Naive thymus-derived CD8-positive, alpha-beta T cell (primary cell): Measurements from ENCODE around the gene RFX7. TPM values are rescaled to one million over a fixed set of nuclear protein-coding genes. Genes with fewer than 3 reads are reported as not detected.

Experiments used
- ATAC-seq, 2 donors: fragments of 150-1000 bp; cut with Tn5 transposase in 1 of 2; sonication (Bioruptor Pico), chemical (Tn5 transposase) in 1 of 2; 1 replicate in 1 of 2; 2 replicates in 1 of 2; pipeline ENCODE4 v1.10.0; 2021; ENCODE audit warnings: mild to moderate bottlenecking in 2 of 2, moderate library complexity in 2 of 2
- POLR2A ChIA-PET: fragments of 350-600 bp; sonication (Branson Sonifier 250); formaldehyde crosslinking; loops from one replicate; lab custom pipeline; 2021; ENCODE audit warnings: antibody characterized with exemption; lab: Charles Lee
- DNase-seq, 10 donors: peaks; one replicate each; pipeline versions ENCODE4 v3.0.0 to v3.0.0-alpha.2; 2020 to 2022
- H3K27ac Mint-ChIP-seq, 10 donors: one replicate each; pipeline ENCODE4 v1.8.0; 2020 to 2022; ENCODE audit warnings: mild to moderate bottlenecking in 10 of 10, mixed read lengths in 10 of 10, moderate library complexity in 4 of 10, inconsistent platforms in 1 of 10
- H3K27me3 Mint-ChIP-seq, 5 donors: one replicate each; pipeline ENCODE4 v1.8.0; 2021 to 2022; ENCODE audit warnings: mixed read lengths in 5 of 5
- H3K36me3 Mint-ChIP-seq, 3 donors: one replicate each; pipeline ENCODE4 v1.8.0; 2020 to 2022; ENCODE audit warnings: mixed read lengths in 3 of 3, mild to moderate bottlenecking in 2 of 3, inconsistent platforms in 1 of 3
- H3K4me1 Mint-ChIP-seq, 4 donors: one replicate each; pipeline ENCODE4 v1.8.0; 2021 to 2022; ENCODE audit warnings: mixed read lengths in 4 of 4
- H3K4me3 Mint-ChIP-seq, 10 donors: one replicate each; pipeline ENCODE4 v1.8.0; 2020 to 2022; ENCODE audit warnings: mild to moderate bottlenecking in 10 of 10, mixed read lengths in 10 of 10, moderate library complexity in 6 of 10, inconsistent platforms in 1 of 10
- H3K9me3 Mint-ChIP-seq, 9 donors: one replicate each; pipeline ENCODE4 v1.8.0; 2020 to 2022; ENCODE audit warnings: mixed read lengths in 9 of 9, mild to moderate bottlenecking in 3 of 9, inconsistent platforms in 1 of 9, moderate library complexity in 1 of 9
- polyA plus RNA-seq, 3 donors: library from polyadenylated mRNA; unstranded; fragments of 300-500 nt; fragmentation: Illumina TruSeq; gene quantifications; one replicate each; pipeline ENCODE4 v1.2.3, GENCODE V29; 2021
- total RNA-seq, 8 experiments: library from RNA in 2 of 8; stranded (reverse) in 2 of 8; gene quantifications; one replicate each; pipeline ENCODE4 v1.2.3 and lab custom pipeline; 2021 to 2026

Gene RFX7
- total and polyA plus RNA-seq, 5 experiments from 2014 or later = 3.0 to 36.0 (median 4.2) TPM

- ATAC-seq (no peak), DNase-seq (no peak)
- H3K36me3 Mint-ChIP-seq = peaks cover 0 to 14% (median 6%) of the 10 kb centered on the region in 3 donors
- POLR2A ChIA-PET = no interaction called here
- peak overlapping the region in 1 of 10 donors; percentile 10 for H3K4me3 Mint-ChIP-seq
- H3K27ac Mint-ChIP-seq = peak overlapping the region in 5 of 10 donors; percentile 20 to 55 (median 39)
- H3K4me1 Mint-ChIP-seq = peaks cover 13 to 67% (median 51%) of the 10 kb centered on the region in 4 donors
- no peaks in the 10 kb centered on the region for H3K27me3 Mint-ChIP-seq
- peaks cover 0 to 1% (median 0%) of the 10 kb centered on the region in 9 donors for H3K9me3 Mint-ChIP-seq
Measured at GRCh38 chr15:56240390-56240789, 3.3 kb downstream of the RFX7 start.

- peak overlapping the region in 1 of 10 donors; percentile 34 for H3K4me3 Mint-ChIP-seq
- peaks cover 31 to 54% (median 44%) of the 10 kb centered on the region in 3 donors for H3K36me3 Mint-ChIP-seq
- H3K4me1 Mint-ChIP-seq = peaks cover 5 to 45% (median 37%) of the 10 kb centered on the region in 4 donors
- peak overlapping the region in 5 of 10 donors; percentile 15 to 48 (median 20) for H3K27ac Mint-ChIP-seq
- no peaks in the 10 kb centered on the region for H3K27me3 Mint-ChIP-seq
- peaks cover 9 to 38% (median 20%) of the 10 kb centered on the region in 9 donors for H3K9me3 Mint-ChIP-seq
- DNase-seq (no peak), ATAC-seq (no peak)
- POLR2A ChIA-PET = no interaction called here
Measured at GRCh38 chr15:56236197-56236596, 7.5 kb downstream of the RFX7 start.

- Mint-ChIP-seq H3K9me3 (peaks cover 13 to 52% (median 34%) of the 10 kb centered on the region in 9 donors), H3K27me3 (no peaks in the 10 kb centered on the region), H3K36me3 (peaks cover 45 to 66% (median 58%) of the 10 kb centered on the region in 3 donors), H3K4me3 (no peak overlapping the region), H3K27ac (peak overlapping the region in 2 of 10 donors; percentile 13 to 60), H3K4me1 (peaks cover 6 to 38% (median 33%) of the 10 kb centered on the region in 4 donors)
- DNase-seq (no peak), ATAC-seq (no peak)
- POLR2A ChIA-PET = no interaction called here
Measured at GRCh38 chr15:56234804-56235203, 8.9 kb downstream of the RFX7 start.

- Mint-ChIP-seq H3K36me3 (peaks cover 46 to 76% (median 62%) of the 10 kb centered on the region in 3 donors), H3K4me1 (peaks cover 6 to 34% (median 28%) of the 10 kb centered on the region in 4 donors), H3K4me3 (no peak overlapping the region), H3K9me3 (peaks cover 13 to 58% (median 35%) of the 10 kb centered on the region in 9 donors), H3K27me3 (no peaks in the 10 kb centered on the region), H3K27ac (peak overlapping the region in 2 of 10 donors; percentile 1 to 25)
- no peak for ATAC-seq
- DNase-seq = no peak
- POLR2A ChIA-PET = no interaction called here
Measured at GRCh38 chr15:56233549-56233948, 10.1 kb downstream of the RFX7 start.

GRCh38 chr15:56232058-56232457 is 11.6 kb downstream of the RFX7 start:
- no peak overlapping the region for H3K4me3 Mint-ChIP-seq
- ATAC-seq (no peak), DNase-seq (no peak)
- H3K4me1 Mint-ChIP-seq = peaks cover 5 to 26% (median 21%) of the 10 kb centered on the region in 4 donors
- H3K36me3 Mint-ChIP-seq = peaks cover 56 to 83% (median 69%) of the 10 kb centered on the region in 3 donors
- no peak overlapping the region for H3K27ac Mint-ChIP-seq
- H3K27me3 Mint-ChIP-seq = no peaks in the 10 kb centered on the region
- POLR2A ChIA-PET = interaction anchor here (1.1 kb wide), 1 partner anchor 12 kb away, joined by 3 read pairs; no protein-coding TSS in a partner anchor
- peaks cover 19 to 70% (median 47%) of the 10 kb centered on the region in 9 donors for H3K9me3 Mint-ChIP-seq

GRCh38 chr15:56228854-56229253 is 14.8 kb downstream of the RFX7 start:
- POLR2A ChIA-PET = no interaction called here
- no peak for DNase-seq
- Mint-ChIP-seq H3K27me3 (no peaks in the 10 kb centered on the region), H3K4me3 (no peak overlapping the region), H3K4me1 (peaks cover 6 to 18% (median 10%) of the 10 kb centered on the region in 4 donors), H3K27ac (no peak overlapping the region), H3K9me3 (peaks cover 16 to 76% (median 45%) of the 10 kb centered on the region in 9 donors), H3K36me3 (peaks cover 55 to 70% (median 64%) of the 10 kb centered on the region in 3 donors)
- no peak for ATAC-seq

- Mint-ChIP-seq H3K4me3 (no peak overlapping the region), H3K9me3 (peaks cover 14 to 76% (median 41%) of the 10 kb centered on the region in 9 donors), H3K4me1 (peaks cover 6 to 18% (median 10%) of the 10 kb centered on the region in 4 donors), H3K27ac (no peak overlapping the region), H3K36me3 (peaks cover 51 to 69% (median 62%) of the 10 kb centered on the region in 3 donors), H3K27me3 (no peaks in the 10 kb centered on the region)
- no peak for ATAC-seq
- POLR2A ChIA-PET = no interaction called here
- DNase-seq = no peak
Measured at GRCh38 chr15:56228352-56228751, 15.3 kb downstream of the RFX7 start.

GRCh38 chr15:56227780-56228179 is 15.9 kb downstream of the RFX7 start:
- H3K4me1 Mint-ChIP-seq = peaks cover 6 to 18% (median 10%) of the 10 kb centered on the region in 4 donors
- no peak overlapping the region for H3K27ac Mint-ChIP-seq
- H3K9me3 Mint-ChIP-seq = peaks cover 10 to 76% (median 39%) of the 10 kb centered on the region in 9 donors
- no peak for DNase-seq
- H3K4me3 Mint-ChIP-seq = peak overlapping the region in 1 of 10 donors; percentile 36
- peaks cover 46 to 67% (median 61%) of the 10 kb centered on the region in 3 donors for H3K36me3 Mint-ChIP-seq
- POLR2A ChIA-PET = no interaction called here
- no peak for ATAC-seq
- H3K27me3 Mint-ChIP-seq = no peaks in the 10 kb centered on the region

- ATAC-seq (no peak), DNase-seq (no peak)
- POLR2A ChIA-PET = no interaction called here
- Mint-ChIP-seq H3K9me3 (peaks cover 12 to 76% (median 39%) of the 10 kb centered on the region in 9 donors), H3K4me3 (no peak overlapping the region), H3K4me1 (peaks cover 6 to 18% (median 10%) of the 10 kb centered on the region in 4 donors), H3K27me3 (no peaks in the 10 kb centered on the region), H3K36me3 (peaks cover 44 to 67% (median 61%) of the 10 kb centered on the region in 3 donors), H3K27ac (no peak overlapping the region)
Measured at GRCh38 chr15:56227306-56227705, 16.4 kb downstream of the RFX7 start.

GRCh38 chr15:56225520-56225919 is 18.2 kb downstream of the RFX7 start:
- Mint-ChIP-seq H3K27me3 (no peaks in the 10 kb centered on the region), H3K36me3 (peaks cover 31 to 53% (median 51%) of the 10 kb centered on the region in 3 donors), H3K4me1 (peaks cover 5 to 18% (median 11%) of the 10 kb centered on the region in 4 donors), H3K4me3 (no peak overlapping the region), H3K9me3 (peaks cover 14 to 63% (median 37%) of the 10 kb centered on the region in 9 donors), H3K27ac (peak overlapping the region in 1 of 10 donors; percentile 36)
- no peak for ATAC-seq
- no peak for DNase-seq
- POLR2A ChIA-PET = no interaction called here

GRCh38 chr15:56222302-56222701 is 21.4 kb downstream of the RFX7 start:
- POLR2A ChIA-PET = interaction anchor here (1.0 kb wide), 1 partner anchor 22 kb away, joined by 3 read pairs; no protein-coding TSS in a partner anchor
- peaks cover 18 to 46% (median 40%) of the 10 kb centered on the region in 3 donors for H3K36me3 Mint-ChIP-seq
- peak overlapping the region in 2 of 10 donors; percentile 14 to 34 for H3K27ac Mint-ChIP-seq

GRCh38 chr15:56217341-56217740 is 26.3 kb downstream of the RFX7 start:
- Mint-ChIP-seq H3K27ac (peak overlapping the region in 5 of 10 donors; percentile 1 to 79 (median 46)), H3K4me3 (no peak overlapping the region), H3K36me3 (peaks cover 12 to 39% (median 35%) of the 10 kb centered on the region in 3 donors), H3K9me3 (peaks cover 9 to 40% (median 18%) of the 10 kb centered on the region in 9 donors), H3K27me3 (no peaks in the 10 kb centered on the region), H3K4me1 (peaks cover 5 to 11% (median 7%) of the 10 kb centered on the region in 4 donors)
- POLR2A ChIA-PET = no interaction called here
- no peak for DNase-seq
- ATAC-seq = no peak

More at GRCh38 chr15:56222302-56222701, 21.4 kb downstream of the RFX7 start:
- Mint-ChIP-seq H3K4me3 (peak overlapping the region in 1 of 10 donors; percentile 47), H3K9me3 (peaks cover 7 to 49% (median 26%) of the 10 kb centered on the region in 9 donors), H3K4me1 (peaks cover 8 to 16% (median 12%) of the 10 kb centered on the region in 4 donors), H3K27me3 (no peaks in the 10 kb centered on the region)
- ATAC-seq (no peak), DNase-seq (no peak)

- DNase-seq (no peak), ATAC-seq (peak in 1 of 2 donors; percentile 40)
- no peak overlapping the region for H3K4me3 Mint-ChIP-seq
- peak overlapping the region in 4 of 10 donors; percentile 33 to 65 (median 59) for H3K27ac Mint-ChIP-seq
- H3K9me3 Mint-ChIP-seq = peaks cover 16 to 51% (median 26%) of the 10 kb centered on the region in 9 donors
- peaks cover 23 to 52% (median 47%) of the 10 kb centered on the region in 3 donors for H3K36me3 Mint-ChIP-seq
- H3K27me3 Mint-ChIP-seq = no peaks in the 10 kb centered on the region
- POLR2A ChIA-PET = no interaction called here
- H3K4me1 Mint-ChIP-seq = peaks cover 11 to 18% (median 13%) of the 10 kb centered on the region in 4 donors
Measured at GRCh38 chr15:56215769-56216168, 27.9 kb downstream of the RFX7 start.
